Activated T-cell treated with anti-CD3 and anti-CD28 coated beads, Interleukin-2, amount 50 U/mL, for 1 hour (primary cell): ENCODE results near the gene RBFOX1.

Source experiments
- DNase-seq: peaks from one replicate; pipeline ENCODE4 v3.0.0-alpha.2; 2020

Gene RBFOX1

DNA sequence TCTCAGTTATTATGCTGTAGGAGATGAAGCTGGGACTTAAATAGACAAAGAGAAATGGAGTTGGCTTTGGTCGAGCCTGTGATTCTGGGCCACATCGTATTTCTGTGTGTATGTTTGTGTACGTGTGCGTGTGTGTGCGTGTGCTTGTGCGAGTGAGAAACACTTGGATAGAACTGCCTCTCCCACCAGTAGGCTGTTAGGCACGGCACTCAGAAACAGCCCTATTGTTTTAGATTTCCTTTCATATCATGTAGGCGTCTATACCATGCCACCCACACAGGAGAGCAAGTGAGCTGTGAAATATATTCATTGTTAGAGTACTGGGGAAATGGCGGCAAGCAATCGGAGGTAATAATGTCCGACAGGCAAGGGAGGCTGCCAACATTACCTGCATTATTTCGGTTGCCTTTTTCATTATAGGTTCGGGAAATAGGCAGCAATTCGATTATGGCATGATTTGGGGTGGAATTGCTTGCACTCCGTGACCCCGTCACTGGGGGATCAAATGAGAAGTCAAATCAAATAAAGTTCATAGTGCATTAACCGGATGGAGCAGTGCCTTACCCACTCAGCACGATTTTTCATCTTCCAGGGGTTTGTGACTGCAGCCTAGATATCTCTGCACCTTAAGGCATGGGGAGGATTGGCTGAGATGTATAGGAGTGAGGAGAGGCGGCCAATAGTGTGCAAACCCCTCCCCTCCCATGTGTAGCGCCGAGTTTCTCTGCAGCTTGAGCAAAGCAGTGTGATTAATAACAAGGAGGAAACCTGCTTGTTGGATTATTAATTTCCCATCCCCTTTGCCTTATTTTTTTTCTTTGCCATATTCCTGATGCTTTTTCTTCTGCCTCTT is 89.6 kb downstream of the RBFOX1 start:
- DNase-seq = no peak

- no peak for DNase-seq
Measured at GRCh38 chr16:7423434-7424044, 90.9 kb downstream of the RBFOX1 start.

DNA sequence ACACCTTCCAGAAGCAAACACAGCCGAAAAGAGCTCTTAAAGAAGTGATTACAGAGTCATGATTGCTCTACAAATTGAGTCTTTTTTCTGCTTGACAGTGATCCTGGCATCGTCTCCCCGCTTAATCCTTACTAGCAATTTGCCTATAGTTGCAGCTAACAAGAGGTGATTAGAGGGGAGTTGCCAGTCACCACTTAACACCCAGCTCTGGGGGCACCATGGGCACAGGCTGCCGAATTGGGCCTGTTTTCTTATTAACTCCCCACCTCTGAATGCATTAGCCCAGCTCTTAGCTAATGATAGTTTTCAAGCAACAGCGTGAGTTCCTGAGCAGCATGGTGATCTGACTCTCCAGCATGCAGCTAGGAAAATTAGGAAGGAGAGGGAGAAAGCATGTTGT is 93.5 kb downstream of the RBFOX1 start:
- DNase-seq = no peak

DNA sequence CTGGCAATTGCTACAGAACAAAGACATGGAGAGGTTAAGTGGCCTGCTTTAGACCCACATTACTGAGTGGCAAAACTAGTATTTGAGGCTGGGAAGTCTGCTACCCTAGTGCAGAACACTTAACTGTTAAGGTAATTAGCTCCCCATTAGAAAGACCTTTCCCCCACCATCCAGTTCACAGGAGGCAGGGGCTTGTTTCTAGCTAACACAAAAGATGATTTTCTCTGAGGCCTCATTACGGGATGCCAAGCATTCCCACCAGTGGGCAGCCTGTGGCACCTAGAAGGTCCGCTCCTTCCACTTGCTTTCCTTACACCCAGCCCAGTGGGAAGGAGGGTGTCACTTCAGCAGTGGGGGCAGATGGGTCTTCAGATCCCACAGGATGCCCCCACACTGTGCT is 99.1 kb downstream of the RBFOX1 start:
- no peak for DNase-seq

DNA sequence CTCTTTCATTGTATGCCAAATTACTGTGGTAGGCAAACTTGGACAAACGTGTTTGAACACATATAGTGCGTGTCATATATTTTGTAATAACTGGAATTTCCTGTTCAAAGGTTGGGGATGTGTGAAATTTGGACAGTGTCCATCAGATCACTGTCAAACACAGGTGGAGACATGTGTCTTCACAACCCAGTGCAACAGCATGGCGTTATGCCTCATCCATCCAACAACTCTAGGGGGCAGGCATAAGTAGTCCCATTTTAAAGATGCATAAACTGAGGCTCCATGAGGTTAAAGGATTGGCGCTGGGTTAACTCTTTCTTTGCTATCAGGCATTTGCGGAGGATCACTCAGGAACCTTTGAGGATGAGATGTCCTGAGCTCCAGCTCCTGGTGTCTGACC is 103.7 kb downstream of the RBFOX1 start:
- DNase-seq = no peak

- no peak for DNase-seq
Measured at GRCh38 chr16:7437135-7437804, 104.6 kb downstream of the RBFOX1 start.

DNA sequence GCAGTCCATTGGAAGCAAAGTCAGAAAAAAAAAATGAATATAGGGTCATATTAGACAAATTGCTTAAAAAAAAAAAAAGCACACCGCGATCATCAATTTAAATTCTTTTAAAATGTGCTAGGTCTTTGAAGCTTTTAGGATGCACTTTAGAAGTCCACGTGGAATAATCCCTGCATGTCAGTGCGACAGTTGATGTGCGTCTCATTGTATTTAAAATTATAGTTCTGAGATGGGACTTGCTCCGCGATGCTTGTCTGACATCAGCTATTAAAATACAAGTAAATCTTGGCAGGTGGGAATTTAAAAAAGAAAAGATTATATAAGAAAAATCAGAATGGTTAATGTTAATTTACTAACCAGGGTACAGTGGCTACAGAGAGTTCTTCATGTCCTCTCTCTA is 105.2 kb downstream of the RBFOX1 start:
- no peak for DNase-seq

DNA sequence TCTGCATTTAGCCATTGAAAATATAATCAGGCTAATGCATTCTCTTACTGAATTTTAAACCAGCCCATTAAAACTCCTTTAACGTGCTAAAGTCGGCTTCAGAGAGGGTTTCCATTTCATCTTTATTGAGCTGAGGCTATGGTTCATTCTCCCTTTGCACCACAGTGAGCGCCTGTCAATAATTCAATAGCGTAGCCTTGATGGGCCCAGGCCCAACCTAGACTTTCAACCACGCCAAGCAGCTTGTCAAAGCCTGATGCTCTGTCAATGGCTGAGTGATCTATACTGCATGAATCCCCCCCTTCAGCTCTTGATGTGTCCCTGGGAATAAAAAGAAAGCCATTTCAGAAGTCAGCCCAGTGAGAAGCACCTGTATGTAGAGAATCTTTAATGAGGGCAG is 106.0 kb downstream of the RBFOX1 start:
- no peak for DNase-seq

- no peak for DNase-seq
Measured at GRCh38 chr16:7439518-7439917, 106.9 kb downstream of the RBFOX1 start.

GRCh38 chr16:7440886-7441400 is 108.3 kb downstream of the RBFOX1 start:
- DNase-seq = no peak

- DNase-seq = no peak
Measured at GRCh38 chr16:7442050-7442449, 109.4 kb downstream of the RBFOX1 start.

DNA sequence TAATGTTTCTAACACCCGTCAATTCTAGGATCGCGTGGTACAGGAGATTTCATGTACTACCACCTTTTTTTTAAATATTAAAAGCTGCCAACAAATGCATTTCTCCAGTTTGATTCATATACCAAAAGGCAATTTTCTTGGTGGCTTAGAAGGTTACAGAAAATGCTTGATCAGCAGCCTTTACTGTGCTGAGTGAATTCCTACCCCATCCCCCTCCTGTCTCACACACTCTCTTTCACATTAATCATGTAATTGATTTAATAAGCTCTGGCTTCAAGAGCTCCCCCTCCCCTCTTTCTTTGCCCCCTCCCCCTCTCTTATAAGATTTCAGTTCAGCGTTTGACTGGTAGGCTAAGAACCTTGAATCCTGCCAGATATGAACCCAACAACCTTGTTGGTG is 110.5 kb downstream of the RBFOX1 start:
- no peak for DNase-seq

- DNase-seq = no peak
Measured at GRCh38 chr16:7443648-7444365, 111.2 kb downstream of the RBFOX1 start.

DNA sequence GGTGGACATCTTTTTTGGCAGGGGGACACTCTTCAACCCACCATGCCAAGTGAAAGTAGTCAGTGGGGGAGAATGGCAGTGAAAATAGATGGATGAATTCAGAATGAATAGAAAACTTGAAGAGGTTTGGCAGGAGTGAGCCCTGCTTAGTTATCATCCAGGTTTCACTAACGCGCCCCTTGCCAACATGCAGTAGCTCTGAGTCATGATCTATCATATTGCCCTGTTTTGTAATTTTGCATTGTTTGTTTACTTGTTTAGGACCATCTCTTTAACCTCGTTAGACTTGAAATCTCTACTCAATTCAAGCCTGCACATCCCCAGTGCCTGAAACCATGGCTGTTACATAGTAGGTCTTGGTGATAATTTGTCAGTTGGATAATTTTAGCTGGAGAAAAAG is 116.7 kb downstream of the RBFOX1 start:
- no peak for DNase-seq

- no peak for DNase-seq
Measured at GRCh38 chr16:7449808-7450207, 117.2 kb downstream of the RBFOX1 start.

GRCh38 chr16:7450440-7450839 is 117.8 kb downstream of the RBFOX1 start:
- no peak for DNase-seq

DNA sequence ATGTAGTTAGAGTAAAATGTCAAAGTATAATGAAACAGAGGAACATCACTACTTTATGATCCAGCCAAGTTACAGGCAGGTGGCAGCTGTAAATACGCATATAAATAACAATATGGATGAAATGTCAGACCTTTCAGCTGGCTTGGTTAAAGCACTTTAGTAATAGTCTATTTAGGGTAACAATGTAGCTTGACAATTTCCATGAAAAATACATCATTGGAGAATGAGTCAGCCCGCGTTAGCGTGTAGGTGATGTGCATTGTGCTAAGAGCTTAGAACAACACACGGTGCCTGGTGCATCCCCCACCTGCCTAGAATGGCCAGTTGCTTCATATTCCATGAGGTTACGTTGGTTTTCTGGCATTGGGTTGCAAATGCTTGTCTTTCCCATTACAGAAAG is 119.4 kb downstream of the RBFOX1 start:
- no peak for DNase-seq

GRCh38 chr16:7456211-7456610 is 123.6 kb downstream of the RBFOX1 start:
- no peak for DNase-seq

DNA sequence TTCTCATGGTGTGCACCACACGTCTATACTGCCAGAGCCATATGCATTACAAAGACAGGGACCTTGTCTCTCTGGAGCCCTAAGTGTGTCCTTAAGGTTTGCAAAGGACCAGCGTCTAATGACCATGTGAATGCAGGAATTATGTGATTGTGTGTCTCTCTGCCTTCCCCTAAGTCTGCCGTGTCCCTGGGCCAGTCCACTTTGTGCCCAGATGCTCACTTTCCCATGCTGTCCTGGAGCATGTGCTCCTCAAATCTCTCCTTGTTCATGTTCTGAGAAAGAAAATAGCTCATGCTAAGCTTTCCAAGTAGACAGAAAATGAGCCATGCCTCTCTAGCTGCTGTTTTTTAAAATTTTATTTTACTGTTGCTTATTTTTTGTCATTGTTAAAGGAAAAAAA is 125.5 kb downstream of the RBFOX1 start:
- no peak for DNase-seq

- no peak for DNase-seq
Measured at GRCh38 chr16:7470344-7470743, 137.7 kb downstream of the RBFOX1 start.

DNA sequence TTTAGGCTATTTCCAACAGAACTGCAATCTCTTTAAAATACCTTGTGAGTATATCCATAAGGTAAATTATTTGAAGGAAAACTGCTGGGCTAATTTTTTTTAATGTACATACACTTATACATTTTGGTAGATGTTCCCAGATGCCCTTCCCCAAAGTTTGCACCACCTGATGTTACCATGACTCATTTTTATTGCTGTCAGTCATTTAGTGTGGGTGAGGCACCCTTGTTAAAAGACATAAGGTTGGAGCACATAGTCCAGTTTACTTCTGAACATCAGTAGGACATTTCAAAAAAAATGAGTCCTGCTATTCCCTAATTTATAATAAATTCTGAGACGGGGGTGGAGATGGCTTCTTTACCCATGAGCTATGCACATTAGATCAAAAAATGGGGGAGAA is 138.6 kb downstream of the RBFOX1 start:
- no peak for DNase-seq

GRCh38 chr16:7482032-7482431 is 149.4 kb downstream of the RBFOX1 start:
- DNase-seq = no peak

DNA sequence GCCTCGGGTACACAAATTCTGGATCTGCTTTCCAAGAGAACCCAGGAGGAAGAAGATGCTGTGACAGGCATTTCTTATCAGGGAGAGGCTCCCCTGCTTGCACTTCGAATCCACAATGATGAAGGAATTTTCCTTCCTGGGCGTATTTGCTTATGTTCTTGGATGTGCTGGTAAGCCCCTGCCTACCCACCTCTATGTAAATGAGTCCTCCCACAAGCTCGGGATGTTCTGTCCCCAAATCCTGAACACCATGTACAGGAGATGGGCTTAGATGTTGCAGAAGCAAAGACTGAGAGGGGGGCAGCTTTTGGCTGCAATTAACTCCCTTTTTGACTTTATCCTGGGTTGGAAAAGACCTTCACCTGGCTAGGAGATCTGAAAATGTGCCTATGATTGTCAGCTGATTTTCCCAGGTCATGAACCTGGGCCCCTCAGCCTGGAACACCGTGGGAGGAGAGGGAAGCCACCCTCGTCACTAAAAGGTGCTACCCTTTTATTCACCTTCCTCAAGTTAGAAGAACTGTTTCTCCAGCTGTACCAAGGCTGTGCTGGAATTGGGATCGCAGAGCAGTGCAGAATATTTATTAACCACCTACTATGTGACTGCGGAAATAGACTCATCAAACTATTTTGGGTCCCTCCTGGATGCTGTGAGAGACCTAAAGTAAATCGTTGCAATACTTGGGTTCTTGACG is 150.1 kb downstream of the RBFOX1 start:
- no peak for DNase-seq
